GM21737 (cell line): ENCODE data around the gene CDKAL1.
"Not testable (repeated sequence)": the region's sequence is repeated elsewhere in the genome, so short reads cannot be mapped to it uniquely, and the experiment has no call there.

Experiments used
- ATAC-seq: cut with Tn5 transposase; IDR thresholded peaks from one replicate; pipeline ENCODE4 v1.9.1; 2021; ENCODE audit warnings: mild to moderate bottlenecking, moderate library complexity; ENCODE audit not compliant: unreplicated experiment

Gene CDKAL1

DNA sequence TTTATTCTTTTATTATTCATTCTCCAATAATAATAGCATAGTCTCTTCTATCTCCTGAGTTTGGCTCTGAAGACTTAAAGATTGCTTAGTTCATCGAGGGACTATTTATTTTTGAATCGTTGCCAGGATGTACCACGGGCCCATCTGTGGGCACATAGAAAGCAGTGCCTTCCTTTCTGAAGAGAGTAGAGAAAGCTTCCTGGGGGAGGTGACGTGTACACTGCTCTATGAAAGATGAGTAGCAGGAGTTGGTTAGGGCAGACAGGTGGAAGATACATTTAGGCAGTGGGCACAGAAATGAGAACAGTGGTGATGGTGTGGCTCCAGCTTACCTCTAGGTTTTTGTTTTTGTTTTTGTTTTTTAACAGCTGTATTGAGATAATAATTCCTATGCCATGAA lies 98.4 kb downstream of the CDKAL1 start:
- ATAC-seq: no peak

DNA sequence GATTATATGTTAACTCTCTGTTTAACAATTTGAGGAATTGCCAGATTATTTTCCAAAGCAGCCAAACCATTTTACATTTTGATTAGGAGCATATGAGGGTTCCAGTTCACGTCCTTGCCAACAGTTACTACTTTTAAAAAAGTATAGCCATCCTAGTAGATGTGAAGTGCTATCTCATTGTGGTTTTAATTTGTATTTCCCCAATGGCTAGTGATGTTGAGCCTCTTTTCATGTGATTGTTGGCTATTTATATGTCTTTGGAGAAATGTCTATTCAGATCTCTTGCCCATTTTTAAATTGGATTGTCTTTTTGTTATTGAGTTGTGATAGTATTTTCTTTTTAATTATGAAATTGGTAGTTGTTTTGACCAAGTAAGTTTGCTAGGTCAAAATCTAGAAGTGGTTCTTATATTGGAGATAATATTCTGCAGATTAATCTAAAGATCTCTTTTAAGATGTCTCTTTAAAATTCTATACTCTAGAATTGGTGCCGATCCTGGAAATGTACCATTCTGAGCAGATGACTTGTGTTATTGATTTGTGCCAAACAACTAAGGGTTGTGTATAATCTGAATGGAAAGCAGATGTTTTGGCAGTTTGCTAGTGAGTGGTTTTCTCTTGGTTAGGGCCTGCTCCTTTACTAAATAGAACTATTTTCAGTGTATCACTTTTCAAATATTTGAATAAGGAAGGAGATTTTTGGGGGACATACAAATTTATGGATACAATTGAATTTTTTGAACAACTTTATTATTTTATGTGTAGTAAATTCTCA lies 99.5 kb downstream of the CDKAL1 start:
- ATAC-seq: no peak

GRCh38 chr6:20639161-20639560 lies 104.9 kb downstream of the CDKAL1 start:
- no peak for ATAC-seq

DNA sequence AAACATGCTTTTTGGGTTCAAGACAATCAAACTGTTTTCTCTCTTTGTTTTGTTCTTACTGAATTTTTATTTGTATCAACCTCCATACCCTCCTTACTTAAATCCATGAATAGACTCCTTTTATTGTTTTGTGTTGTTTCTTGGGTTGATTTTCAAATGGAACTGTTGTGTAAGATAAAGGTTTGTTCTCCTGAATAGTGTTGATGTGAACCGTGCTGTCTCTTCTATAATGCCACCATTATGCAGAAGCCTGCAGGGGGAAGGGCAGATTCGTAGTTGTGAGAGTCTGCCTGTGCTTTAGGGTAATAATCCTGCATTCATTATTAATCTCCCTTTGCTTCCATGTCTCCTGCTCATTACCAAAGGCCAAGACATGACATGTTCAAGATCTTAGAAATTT lies 105.9 kb downstream of the CDKAL1 start:
- no peak for ATAC-seq

DNA sequence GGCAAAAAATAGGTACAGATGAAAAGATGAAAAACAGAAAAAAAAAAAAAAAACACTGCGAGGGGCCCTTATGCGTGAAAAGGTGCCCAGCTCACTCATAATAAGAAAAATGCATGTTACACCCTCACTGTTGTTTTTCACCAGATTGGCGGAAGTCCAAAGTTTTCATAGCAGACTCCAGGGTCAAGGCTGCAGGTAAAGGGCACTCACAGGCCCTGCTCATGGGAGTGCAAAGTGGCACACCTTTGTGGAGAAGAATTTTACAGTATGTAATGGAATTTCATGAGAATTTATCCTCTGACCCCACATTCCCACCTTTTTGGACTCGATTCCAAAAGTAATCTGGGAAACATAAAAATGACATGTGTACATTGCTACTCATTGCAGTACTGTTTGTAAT lies 108.2 kb downstream of the CDKAL1 start:
- no peak for ATAC-seq

GRCh38 chr6:20644667-20645370 lies 110.6 kb downstream of the CDKAL1 start:
- no peak for ATAC-seq

DNA sequence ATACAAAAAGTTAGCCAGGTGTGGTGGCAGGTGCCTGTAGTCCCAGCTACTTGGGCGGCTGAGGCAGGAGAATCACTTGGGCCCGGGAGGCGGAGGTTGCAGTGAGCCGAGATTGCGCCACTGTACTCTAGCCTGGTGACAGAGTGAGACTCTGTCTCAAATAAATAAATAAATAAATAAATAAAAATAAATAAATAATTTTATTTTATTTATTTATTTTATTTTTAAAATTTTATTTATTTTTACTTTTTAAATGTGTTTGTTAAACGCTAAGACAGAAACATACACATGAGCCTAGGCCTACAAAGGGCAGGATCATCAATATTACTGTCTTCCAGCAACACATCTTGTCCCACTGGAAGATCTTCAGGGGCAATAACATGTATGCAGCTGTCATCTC lies 111.3 kb downstream of the CDKAL1 start:
- ATAC-seq: not testable (repeated sequence)

- no peak for ATAC-seq
These were observed 113.3 kb downstream of the CDKAL1 start for GRCh38 chr6:20647585-20647984.

GRCh38 chr6:20649696-20650470 lies 115.6 kb downstream of the CDKAL1 start:
- not testable (repeated sequence) for ATAC-seq

DNA sequence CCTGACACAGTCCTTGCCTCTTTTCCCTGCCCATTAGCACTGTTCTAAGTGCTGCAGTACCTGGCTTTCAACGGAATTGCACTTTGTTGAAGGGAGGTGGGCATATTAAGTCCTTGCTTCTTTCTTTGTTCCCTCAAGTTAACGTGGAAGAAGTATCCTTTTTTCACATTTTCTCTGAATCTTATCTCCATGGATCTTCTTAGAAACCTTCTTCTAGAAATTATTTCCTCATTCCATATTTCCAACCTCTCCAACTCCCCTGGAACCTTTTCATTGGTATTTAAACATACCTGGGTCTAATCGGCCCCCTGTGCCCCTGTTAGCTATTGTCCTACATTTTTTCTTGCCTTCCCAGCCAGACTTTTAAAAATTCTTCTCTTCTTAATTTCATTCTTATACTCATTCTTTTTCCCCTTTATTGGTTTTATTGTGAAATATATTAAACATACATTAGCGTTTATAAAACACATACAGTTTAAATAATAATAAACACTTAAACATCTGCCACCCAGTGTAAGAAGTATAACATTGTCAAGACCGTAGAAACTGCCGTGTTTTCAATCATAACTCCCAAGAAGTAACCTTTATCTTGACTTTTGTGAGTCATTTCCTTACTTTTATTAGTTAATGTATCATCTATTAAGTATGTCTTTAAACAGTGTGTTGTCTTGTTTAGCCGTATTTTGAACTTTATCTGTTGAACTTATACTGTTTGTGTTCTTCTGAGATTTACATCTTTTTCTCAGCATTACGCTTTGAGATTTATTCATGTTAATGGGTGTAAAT lies 118.2 kb downstream of the CDKAL1 start:
- no peak for ATAC-seq

GRCh38 chr6:20653085-20653479 lies 118.8 kb downstream of the CDKAL1 start:
- ATAC-seq: no peak

- no peak for ATAC-seq
These were observed 121.1 kb downstream of the CDKAL1 start for GRCh38 chr6:20655317-20655716.

GRCh38 chr6:20657274-20657800 lies 123.1 kb downstream of the CDKAL1 start:
- no peak for ATAC-seq

- no peak for ATAC-seq
These were observed 123.8 kb downstream of the CDKAL1 start for GRCh38 chr6:20658053-20658452.

DNA sequence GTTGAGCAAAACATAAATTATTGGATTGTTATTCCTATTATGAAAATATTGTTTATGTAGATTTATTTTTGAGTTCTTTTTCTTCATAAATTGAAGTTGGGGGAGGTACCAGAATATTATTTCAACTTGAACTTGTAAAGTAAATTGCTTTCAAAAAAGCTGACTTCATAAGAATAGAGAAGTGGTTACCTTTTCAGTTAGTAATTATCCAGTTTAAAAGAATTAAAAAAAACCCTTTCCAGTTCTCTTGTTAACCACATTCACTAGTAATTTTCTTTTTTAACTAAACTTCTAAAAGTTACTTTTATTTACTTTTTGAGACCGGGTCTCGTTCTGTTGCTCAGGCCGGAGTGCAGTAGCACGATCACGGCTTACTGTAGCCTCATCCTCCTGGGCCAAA lies 124.3 kb downstream of the CDKAL1 start:
- ATAC-seq: no peak

DNA sequence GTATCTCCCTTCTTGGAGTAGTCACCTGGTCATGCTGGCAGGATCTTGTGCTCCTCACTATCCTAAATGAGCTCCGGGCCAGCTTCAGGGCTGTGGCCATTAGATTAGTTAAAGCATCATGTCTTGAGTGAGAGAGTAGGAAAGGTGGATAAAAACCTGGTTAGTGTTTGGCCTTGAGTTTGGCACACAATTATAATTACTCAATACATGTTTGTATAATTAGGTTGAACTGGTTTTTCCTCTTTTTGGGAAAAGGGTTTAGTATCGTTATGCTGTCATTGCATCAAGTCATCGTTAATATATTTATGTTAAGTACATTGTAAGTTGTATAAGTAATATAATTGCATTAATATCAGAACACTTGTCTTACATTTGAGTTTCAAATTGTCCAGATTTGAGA lies 126.3 kb downstream of the CDKAL1 start:
- no peak for ATAC-seq

DNA sequence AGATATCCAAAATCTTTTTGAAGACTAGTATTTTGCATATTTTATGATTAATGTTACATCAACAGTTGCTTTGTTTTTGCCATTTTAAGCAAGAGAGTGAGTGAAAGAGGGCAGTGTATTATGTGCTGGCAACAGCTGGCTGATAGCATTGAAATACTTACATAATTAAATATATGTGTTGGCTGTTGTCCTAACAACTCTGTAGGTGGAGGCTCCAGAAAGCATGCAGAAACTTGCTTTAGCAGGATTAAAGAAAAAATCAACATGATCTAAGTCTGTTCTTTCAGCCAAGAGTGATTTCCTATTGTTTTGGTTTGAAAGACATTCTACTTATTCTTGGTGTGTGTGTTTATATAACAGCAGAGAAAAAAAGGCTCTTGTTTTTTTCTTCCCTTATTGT lies 127.5 kb downstream of the CDKAL1 start:
- ATAC-seq: no peak

DNA sequence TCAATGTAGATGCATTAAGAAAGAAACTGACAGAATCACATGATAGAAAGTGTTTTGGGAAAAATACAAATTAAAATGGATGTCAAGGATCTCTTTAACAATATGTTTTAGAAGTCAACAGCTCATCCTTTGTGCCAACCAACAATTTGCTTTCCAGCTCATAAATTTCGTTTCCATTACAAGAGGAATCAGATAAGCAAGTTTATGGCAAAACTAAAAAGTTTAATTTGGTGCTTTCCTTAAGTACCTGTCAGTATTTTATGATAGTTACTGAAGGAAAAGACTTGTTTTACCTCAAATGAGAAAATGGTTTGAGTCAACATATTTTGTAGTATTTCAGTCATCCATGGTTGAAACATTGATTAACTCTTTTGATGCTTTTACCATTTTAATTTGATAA lies 130.0 kb downstream of the CDKAL1 start:
- no peak for ATAC-seq

DNA sequence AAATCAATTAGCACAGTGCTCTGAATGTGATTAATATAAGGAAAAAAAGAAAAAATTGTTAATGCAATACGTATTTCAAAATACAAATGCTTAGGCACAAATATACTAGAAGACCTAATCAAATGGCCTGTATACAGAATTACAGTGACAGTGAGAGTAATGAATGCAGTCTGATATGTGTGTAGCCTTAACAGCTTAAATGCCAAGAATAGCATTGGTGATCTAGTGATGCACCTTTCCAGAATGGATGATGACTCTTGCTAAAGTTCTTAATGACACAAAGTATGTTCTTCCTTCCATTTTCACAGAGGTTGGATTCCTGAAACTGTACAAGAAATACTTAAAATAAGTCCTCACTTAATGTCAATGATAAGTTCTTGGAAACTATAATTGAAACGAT lies 131.0 kb downstream of the CDKAL1 start:
- ATAC-seq: no peak

DNA sequence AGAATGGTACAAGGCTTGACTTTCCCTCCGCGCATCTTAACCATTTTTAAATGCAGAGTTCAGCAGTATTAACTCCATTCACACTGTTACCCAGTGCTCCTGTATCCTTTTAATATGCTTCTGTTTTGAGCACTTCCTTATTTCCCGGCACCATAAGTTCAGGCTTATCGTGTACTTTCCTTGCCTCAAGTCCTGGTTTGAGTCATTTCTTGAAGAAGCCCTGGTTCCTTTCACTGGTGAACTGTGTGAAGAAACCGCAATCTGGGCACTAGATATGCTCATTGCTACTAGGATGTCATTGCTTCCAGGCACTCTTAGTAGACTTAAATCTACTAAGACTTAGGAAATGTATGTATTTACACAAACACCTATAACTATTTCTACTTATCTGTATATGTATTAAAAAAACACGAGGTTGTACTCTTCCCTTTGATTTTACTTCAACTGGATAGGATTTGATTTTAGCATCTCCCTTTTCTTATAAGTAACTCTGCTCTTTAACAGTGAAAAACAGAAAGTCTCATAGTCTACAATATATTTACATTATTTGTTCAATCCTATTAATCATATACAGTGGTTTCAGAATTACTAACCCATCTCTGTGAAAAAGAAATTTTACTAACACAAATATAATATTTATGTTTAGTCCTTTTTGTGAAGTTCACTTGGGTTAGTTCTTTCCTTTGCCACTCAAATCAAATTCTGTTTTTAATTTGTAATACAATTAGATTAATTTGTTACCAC lies 135.5 kb downstream of the CDKAL1 start:
- ATAC-seq: peak; percentile 79
